Measurements from ENCODE around the gene TMEM150A. TPM values are rescaled to one million over a fixed set of nuclear protein-coding genes. Genes with fewer than 3 reads are reported as not detected.

Gene TMEM150A
- total RNA-seq, 4 donors from 2014 or later: 6.3 to 15.8 (median 7.4) TPM

GRCh38 chr2:85644909-85645308 lies 42.4 kb upstream of the TMEM150A start:
- H3K36me3 ChIP-seq: peaks cover 41 to 100% (median 67%) of the 10 kb centered on the region in 3 donors
- no peaks in the 10 kb centered on the region for H3K27me3 ChIP-seq
- 90 to 92% methylated on average over 4 to 8 of the region's 8 CpGs for WGBS, 2 donors
- TF ChIP-seq POLR2A (IDR thresholded peaks at IDR 0.05) (no peak), CTCF (IDR thresholded peaks at IDR 0.05) (no peak)
- intact Hi-C loops (cut with DNase I): no loop called here
- no peak for DNase-seq
- H3K4me3 ChIP-seq: no peak overlapping the region
- H3K27ac ChIP-seq: no peak overlapping the region
- H3K9me3 ChIP-seq: no peaks in the 10 kb centered on the region
- peaks cover 0 to 11% (median 5%) of the 10 kb centered on the region in 3 donors for H3K4me1 ChIP-seq

- no peaks in the 10 kb centered on the region for H3K27me3 ChIP-seq
- no peak for DNase-seq
- intact Hi-C loops (cut with DNase I): no loop called here
- TF ChIP-seq POLR2A (IDR thresholded peaks at IDR 0.05) (no peak), CTCF (IDR thresholded peaks at IDR 0.05) (no peak)
- no peaks in the 10 kb centered on the region for H3K9me3 ChIP-seq
- peaks cover 42 to 100% (median 74%) of the 10 kb centered on the region in 3 donors for H3K36me3 ChIP-seq
- no peak overlapping the region for H3K4me3 ChIP-seq
- H3K4me1 ChIP-seq: peaks cover 0 to 2% (median 0%) of the 10 kb centered on the region in 3 donors
- H3K27ac ChIP-seq: no peak overlapping the region
- WGBS, 2 donors: 40 to 75% methylated on average over 3 of the region's 3 CpGs
Observed at GRCh38 chr2:85642725-85643124, 40.2 kb upstream of the TMEM150A start.

- WGBS, 2 donors: 65 to 71% methylated on average over 4 of the region's 4 CpGs
- no peak overlapping the region for H3K4me3 ChIP-seq
- H3K36me3 ChIP-seq: peaks cover 13 to 100% (median 65%) of the 10 kb centered on the region in 3 donors
- H3K9me3 ChIP-seq: no peaks in the 10 kb centered on the region
- no peak for DNase-seq
- intact Hi-C loops (cut with DNase I): no loop called here
- H3K4me1 ChIP-seq: peaks cover 0 to 7% (median 0%) of the 10 kb centered on the region in 3 donors
- TF ChIP-seq CTCF (IDR thresholded peaks at IDR 0.05): no peak
- no peak for TF ChIP-seq POLR2A (IDR thresholded peaks at IDR 0.05)
- H3K27ac ChIP-seq: no peak overlapping the region
- H3K27me3 ChIP-seq: no peaks in the 10 kb centered on the region
Observed at GRCh38 chr2:85635636-85636035, 33.1 kb upstream of the TMEM150A start.

- no peak for DNase-seq
- no peak overlapping the region for H3K4me3 ChIP-seq
- no peak overlapping the region for H3K27ac ChIP-seq
- peaks cover 13 to 100% (median 59%) of the 10 kb centered on the region in 3 donors for H3K36me3 ChIP-seq
- intact Hi-C loops (cut with DNase I): no loop called here
- H3K27me3 ChIP-seq: no peaks in the 10 kb centered on the region
- TF ChIP-seq POLR2A (IDR thresholded peaks at IDR 0.05): no peak
- TF ChIP-seq CTCF (IDR thresholded peaks at IDR 0.05): no peak
- H3K4me1 ChIP-seq: peaks cover 0 to 7% (median 0%) of the 10 kb centered on the region in 3 donors
- H3K9me3 ChIP-seq: no peaks in the 10 kb centered on the region
- WGBS, 2 donors: 83 to 85% methylated on average over 8 of the region's 8 CpGs
Observed at GRCh38 chr2:85635011-85635410, 32.5 kb upstream of the TMEM150A start.

- Histone ChIP-seq H3K4me1 (no peaks in the 10 kb centered on the region), H3K9me3 (no peaks in the 10 kb centered on the region), H3K4me3 (no peak overlapping the region), H3K27ac (no peak overlapping the region), H3K36me3 (peaks cover 21 to 100% (median 66%) of the 10 kb centered on the region in 3 donors), H3K27me3 (no peaks in the 10 kb centered on the region)
- no peak for DNase-seq
- intact Hi-C loops (cut with DNase I): no loop called here
- WGBS, 2 donors: 95 to 96% methylated on average over 3 of the region's 3 CpGs
- TF ChIP-seq POLR2A (IDR thresholded peaks at IDR 0.05) (no peak), CTCF (IDR thresholded peaks at IDR 0.05) (no peak)
Observed at GRCh38 chr2:85631316-85631715, 28.8 kb upstream of the TMEM150A start.

Measured in esophagus squamous epithelium (tissue), 5 donors.